MV-4-11 (cell line): ENCODE data around the gene FECH.

ENCODE experiments used
- DNase-seq: peaks from one replicate; lab custom pipeline; 2025; lab: John Stamatoyannopoulos, UW

FECH gene, protein sequence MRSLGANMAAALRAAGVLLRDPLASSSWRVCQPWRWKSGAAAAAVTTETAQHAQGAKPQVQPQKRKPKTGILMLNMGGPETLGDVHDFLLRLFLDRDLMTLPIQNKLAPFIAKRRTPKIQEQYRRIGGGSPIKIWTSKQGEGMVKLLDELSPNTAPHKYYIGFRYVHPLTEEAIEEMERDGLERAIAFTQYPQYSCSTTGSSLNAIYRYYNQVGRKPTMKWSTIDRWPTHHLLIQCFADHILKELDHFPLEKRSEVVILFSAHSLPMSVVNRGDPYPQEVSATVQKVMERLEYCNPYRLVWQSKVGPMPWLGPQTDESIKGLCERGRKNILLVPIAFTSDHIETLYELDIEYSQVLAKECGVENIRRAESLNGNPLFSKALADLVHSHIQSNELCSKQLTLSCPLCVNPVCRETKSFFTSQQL

DNA sequence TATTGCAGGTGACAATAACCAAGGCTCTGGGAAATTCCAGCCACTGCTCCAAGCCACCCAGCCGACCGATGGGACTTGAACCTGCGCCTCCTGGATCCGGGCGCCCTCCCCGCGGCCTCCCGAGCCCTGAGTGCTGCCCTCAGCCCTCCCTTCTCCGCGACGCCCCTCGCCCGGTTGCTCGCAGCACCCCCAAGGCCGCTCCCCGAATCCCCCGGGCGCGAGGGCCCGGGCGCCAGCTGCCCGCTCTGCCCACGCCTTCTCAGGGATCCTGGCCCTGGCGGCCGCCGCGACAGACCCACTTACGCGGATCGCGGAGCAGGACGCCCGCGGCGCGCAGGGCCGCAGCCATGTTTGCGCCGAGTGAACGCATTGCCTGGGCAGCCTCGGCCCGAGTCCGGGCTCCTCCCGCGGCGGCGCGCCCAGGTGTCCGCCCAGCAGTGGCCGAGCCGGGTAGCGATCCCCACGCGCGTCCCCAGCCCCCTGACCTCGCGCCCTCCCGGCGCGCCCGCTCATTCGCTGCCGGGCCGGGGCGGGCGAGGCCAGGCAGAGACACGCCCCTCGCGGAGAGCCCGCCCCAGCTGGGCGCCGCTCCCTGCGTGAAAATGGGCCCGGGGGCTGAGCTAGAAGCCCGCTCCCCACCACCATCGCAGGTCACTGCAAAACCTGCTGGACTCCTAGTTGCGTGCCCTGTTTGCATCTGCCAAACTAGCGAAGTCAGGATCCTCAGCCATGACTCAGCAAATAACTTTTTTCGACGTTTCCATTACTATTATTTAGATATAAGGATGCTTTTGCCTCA, at the start of gene FECH:
Gene FECH, minus strand, starts transcription at position 452 of the 799 bp plus-strand sequence. Its CDS starts 82 bp downstream, at position 370.
- peak; percentile 52 for DNase-seq

DNA sequence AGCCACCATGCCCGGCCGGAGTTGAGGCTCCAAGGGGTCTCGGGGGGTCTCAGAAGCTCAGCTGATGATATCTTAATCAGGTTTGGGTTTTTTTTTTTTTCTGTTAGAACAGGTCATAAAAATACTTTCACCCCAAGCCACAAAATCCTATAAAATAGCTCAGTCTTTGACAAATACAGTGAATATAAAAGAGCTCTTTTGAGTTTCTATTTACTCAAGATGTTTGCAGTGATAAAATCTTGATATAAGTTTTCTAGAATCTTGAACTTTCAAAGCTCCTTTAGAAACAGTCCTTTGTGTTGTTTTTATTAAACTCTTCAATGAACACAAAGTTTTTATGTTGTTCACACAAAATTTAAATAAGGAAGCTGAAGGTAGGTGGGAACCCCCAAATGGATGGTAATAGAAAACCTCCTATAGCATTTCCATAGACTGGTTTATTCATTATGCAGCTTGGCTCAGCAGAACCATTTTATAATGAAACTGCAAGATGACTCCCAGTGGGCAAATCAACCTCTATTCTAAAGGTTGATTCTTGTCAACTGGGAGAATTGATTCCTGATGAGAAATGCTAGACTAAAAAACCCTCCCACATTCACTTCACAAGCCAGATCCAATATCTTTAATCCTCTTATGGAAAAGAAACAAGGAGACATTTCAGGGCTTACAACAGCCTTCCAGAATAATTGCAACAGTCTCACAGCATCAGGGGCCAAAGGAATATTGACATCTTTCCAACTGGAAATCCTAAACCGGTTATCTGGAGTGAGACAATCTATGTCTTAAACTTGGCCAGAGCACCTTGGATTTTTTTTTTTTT, 48.7 kb upstream of the FECH start:
- no peak for DNase-seq

DNA sequence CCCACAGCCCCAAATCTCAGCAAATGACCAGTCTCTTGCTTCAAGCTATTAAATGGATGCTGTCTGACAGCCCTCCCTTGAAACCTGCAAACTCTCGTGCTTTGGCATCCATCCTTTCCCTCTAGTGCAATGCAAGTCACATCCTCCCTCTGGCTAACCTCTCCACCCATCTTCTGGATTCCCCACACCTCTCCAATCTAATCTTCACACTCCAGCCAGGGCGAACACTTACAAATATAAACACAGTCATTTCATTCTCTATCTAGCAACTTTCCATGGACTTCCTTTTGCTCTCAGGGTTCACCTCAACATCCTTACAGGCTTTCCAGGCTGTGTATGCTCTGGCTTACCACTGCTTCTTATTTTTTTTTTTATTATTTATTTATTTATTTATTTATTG, 45.2 kb upstream of the FECH start:
- no peak for DNase-seq

DNA sequence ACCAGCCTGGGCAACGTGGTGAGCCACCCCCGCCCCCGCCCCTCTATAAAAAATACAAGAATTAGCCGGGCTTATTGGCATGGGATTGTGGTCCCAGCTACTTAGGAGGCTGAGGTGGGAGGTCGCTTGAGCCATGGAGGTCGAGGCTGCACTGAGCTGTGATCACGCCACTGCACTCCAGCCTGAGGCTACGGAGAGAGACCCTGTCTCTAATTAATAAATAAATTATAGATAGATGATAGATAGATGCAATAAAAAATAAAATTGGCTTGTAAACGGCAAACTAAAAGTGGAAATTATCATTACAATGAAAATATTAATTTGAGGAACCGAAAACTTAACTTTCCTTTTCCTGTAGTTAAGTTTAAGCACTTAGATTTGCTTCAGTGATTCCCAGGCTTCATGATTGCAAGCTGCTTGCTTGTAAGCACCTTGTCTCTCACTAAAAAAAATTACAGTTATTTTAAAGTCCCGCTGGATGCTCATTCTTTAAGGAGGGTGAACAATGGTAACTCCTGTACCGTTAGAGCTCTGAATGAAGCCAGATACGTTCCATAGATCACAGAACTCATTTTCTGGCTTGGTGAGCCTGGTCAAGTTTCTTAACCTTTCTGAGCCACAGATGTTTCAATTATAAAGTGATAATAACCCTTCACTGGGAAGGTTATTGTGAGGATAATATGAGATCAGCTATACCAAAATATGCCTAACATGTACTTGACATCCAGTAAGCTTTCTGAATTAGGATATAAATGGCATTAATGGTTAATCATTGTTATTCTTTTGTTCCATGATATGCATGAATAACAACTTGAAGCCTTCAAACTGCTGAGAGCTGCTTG, 44.5 kb upstream of the FECH start:
- DNase-seq, result peak; percentile 9

DNA sequence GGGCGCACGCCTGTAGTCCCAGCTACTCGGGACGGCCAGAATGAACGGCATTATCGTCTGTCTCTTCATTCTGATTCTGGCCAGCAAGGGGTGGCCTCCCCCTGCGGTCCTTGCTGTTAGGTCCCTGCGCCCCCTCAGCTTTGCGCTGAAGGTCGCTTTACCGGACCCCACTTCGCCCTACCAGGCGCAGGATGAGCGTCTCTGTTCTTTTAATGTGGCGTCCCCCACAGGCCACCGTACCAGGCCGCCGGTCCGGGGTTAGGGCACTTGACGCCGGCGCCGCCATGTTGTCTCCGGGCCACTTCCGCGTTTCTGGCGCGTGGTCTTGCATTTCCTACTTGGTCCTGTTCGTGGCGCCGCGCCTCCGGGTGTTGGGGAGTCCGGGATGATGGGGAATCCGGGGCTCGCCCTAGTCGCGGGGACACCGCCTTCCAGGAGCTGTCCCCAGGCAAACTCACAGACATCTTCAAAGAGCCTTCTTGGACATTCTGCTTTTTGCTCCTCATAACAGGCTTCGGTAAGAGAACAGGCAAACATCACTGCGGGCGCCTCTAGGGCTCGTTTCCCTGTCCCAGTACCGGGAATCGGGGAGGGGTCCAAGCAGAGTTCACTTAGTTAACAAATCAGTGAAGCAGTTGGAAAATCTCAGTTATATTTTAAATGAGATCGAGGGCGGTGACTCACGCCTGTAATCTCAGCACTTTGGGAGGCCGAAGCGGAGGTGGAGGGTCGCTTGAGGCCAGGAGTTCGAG, 43.7 kb upstream of the FECH start:
- peak; percentile 91 for DNase-seq

DNA sequence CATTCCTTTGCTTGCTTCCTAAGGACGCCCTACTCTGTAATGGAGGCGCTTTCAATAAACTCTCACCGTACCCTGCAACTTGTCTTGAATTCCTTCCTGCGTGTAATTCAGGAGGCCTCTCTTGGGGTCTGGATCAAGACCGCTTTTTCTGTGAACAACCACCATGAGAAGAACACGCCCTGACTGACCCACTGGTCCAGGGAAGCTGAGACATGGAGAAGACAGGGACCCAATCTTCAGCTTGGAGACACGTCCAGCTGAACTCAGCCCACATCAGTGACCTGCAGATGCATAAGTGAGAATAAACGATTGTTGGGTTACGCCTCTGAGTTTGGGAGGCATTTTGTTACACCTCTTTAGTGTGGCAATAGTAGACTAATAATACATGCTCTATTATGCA, 42.9 kb upstream of the FECH start:
- no peak for DNase-seq

DNA sequence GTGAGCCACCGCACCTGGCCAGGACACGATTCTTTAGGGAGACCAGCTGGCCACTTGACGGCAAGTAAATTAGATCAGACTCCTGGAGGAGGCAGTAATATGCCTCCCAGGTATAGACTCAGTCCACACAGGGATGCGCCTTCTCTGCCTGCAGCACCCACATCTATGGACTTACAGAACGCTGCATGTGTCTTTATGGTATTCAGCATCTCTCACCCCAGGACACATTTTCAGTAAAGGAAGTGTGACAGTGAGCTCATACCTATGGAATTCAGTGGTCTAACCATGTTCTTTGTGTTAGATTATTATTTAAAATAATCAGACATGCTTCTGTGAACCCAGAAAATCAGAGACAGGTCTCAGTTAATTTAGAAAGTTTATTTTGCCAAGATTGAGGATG, 41.0 kb upstream of the FECH start:
- no peak for DNase-seq

DNA sequence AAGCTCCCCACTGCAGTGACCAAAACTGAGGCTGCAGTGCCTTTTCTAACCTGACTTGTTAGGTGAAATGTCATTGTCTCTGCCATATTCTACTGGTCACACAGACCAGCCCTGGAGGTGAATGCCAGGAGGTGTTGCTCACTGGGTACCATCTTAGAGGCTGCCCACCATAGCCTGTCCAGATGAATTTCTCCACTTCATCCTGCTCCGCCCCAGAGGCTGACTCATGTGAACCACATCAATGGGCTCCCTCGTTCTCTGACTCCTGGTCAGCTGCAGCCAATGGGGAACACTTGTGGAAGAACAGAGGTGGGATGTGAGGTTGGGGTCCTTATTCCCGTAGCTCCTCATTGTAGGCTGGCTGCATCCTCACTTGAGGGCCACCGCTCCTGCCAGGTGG, 38.5 kb upstream of the FECH start:
- DNase-seq, result no peak

DNA sequence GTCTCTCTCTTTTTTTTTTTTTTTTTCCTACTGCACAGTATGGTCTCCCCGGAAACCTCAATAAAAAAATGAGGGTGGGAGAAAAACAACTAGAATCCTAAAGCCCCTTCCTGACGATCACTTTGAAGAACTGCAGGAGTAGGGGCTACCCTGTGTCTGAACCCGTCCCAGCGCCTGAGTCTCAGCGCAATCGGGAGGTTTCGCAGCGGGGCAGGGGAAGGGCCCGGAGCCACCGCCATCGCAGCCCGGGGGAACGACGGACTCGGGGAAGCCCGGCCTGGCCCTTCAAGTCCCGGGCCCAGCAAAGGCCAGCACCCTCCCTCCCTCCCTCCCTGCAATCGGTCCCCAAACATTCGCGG, 34.7 kb upstream of the FECH start:
- no peak for DNase-seq

DNA sequence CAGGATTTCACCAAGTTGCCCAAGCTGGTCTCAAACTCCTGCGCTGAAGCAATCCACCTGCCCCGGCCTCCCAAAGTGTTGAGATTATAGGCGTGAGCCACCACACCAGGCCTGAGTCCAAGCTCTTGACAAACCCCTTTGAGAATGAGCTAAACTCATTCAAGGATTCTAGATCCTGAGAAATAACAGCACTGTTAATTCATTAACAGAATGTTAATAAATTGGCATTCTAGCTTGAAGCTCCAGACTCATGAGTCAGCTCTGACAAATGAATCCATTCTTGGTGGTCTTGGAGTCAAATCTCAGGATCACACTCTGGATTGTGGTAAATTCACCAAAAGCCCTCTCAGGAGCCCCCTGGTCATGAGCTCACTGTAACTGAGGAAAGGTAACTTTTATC, 33.4 kb upstream of the FECH start:
- DNase-seq, result no peak

DNA sequence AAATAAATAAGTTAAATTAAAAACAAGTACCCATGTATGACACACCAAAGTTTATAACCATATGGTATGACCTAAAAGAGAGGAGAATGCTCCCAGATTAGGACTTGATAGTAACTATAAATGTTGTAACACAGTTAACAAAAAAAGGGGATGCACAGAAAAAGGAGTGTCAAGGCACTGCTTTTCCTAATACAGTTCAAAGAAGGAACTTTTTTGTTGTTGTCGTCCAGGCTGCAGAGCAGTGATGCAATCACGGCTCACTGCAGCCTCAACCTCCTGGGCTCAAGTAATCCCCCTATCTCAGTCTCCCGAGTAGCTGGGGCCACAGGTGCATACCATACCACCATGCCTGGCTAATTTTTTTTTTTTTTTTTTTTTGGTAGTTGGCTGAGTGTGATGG, 32.4 kb upstream of the FECH start:
- DNase-seq, result peak; percentile 41

DNA sequence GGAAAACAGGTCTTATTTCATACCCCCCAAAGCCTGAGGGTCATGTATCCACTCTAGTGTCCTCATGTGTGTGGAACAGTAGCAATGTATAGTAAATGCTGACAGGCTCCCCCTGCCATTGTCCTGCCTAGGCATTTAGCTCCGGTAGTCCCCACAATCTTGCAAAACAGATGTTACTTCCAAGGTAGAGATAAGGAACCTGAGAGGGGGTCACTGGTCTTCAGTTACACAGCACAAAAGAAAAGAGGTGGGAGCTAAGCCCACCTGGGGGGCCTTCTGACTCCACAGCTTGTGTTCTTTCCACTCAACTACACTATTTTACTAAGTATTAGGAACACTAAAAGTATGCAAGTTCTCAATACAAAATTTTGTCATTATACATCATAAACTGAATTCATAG, 17.4 kb upstream of the FECH start:
- DNase-seq, result no peak

DNA sequence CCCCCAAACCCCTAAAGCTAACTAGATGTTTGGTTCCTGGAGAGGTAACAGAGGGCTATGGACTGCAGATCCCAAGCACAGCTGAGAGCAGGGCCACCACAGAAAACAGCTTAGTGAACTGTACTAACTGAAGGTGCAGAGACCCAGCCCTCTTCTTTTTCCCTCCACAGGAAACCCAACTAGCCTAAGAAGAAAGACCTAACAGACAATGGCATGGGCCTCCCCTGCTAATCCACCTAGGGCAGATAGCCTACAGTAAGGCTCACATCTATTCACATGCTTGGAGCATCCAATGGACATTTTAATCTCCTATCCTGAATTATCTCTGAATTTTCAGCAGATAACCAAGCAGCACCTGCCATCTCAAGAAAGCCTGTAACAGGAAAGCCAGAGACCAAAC, 8.8 kb upstream of the FECH start:
- no peak for DNase-seq

DNA sequence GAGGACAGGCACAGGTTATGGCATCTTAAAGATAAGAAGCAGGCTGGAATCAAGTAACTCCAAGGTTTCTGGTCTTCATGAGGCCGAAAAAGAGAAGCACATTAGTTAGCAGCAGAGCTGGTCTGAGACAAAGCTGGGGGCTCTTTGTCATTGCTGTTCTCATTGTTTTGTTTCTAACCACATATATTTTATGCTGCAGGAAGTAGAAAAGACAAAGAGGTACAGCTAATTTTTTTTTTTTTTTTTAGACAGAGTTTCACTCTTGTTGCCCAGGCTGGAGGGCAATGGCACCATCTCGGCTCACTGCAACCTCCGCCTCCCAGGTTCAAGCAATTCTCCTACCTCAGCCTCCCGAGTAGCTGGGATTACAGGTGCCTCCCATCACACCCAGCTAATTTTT, 6.2 kb upstream of the FECH start:
- peak; percentile 28 for DNase-seq

DNA sequence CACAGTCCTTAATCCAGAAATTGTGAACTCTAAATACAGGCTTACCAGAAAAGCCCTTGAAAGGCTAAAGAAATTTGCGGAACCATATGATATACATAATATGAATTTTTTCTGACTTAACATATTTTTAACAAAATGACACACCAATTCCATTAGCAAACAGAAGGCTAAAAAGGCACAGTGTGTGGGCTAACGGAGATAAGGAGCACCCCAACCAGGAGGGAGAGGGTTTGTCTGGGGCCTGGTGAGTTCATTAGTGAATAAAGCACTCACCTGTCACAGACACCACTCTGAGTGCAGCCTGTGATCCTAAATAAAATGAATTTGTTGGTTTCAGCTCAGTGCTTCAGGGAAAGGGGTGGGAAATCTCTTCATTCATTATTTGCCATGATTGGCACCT, 2.7 kb upstream of the FECH start:
- DNase-seq, result no peak

DNA sequence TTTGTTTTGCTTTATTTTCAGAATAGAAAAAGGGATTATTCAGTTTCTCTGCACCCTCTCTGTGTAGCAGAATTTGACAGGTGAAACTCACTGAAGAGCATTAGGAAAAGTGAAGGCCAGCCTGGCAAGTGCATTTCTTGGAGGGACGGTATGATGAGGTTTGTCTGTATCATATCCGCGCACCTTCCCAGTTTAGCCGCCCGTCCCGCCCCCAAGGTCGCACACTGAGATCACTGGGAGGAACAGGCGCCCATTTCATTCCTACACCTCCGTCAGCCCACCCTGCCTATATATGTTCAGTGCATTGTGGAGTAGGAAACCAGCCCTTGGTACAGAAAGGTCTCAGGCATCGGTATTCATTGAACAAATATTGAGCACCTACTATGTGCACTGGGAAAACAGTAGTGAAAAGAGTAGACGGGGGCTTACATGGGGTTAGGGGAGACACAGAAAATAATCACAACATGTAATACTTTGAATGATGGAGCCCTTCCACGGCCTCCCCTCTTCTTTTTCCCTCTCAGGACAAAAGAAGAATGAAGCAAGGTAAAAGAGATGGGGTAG, 678 bp upstream of the FECH start:
- no peak for DNase-seq

DNA sequence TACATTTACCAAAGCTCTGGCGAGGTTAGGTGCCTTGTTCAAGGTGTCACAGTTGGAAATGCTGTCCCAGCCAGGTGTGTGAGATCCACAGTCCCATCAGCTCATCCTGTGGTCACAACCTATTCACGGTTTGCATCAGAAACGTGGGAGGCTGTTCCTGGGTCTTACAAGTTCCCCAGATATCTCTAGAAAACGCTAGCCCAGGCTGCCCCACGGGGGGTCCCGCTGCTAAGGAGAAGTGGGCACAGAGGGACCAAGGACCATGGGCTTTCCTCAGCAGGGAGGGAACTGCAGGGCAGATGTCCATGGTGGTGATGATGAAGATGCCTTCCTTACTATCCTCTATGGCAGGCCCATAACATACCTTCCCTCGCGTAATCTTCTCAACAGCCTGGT, 649 bp downstream of the FECH start:
- DNase-seq, result no peak

DNA sequence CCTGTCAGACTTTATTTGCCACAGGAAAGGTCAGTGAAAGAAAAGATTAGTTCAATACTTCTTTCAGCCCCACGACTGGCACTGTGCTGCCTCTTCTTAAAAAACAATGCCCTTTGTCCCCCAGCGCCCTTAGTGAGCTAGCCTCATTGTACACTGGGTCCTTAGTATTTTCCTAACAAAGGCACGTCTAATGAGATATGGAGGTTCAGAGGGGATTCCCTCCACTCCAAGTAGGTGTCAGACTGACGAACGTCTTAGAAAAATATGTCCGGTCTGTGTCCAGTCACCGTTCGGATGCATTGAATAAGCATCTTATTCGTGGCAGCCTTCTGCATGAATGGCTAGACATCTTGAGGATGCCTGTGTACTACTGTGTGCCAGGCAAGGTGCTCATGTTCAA, 1.1 kb downstream of the FECH start:
- no peak for DNase-seq

DNA sequence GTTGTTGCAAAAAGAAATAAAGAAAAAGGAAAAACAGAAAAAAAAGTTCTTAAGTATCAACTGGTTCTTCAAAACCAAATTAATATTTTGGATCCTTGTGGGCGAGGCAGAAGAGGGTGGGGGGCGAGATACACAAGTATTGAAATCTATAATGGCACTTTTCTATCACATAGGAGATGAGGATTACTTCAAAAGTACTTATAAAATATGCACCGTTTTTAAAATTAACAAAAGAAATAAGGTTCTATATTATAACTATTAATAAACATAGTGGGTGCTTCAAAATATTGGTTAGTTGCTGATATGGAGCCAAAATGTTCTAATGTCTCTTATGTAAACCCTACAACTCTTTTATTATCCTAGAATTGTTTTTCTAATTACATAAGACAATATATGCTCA, 2.1 kb downstream of the FECH start:
- DNase-seq, result no peak

DNA sequence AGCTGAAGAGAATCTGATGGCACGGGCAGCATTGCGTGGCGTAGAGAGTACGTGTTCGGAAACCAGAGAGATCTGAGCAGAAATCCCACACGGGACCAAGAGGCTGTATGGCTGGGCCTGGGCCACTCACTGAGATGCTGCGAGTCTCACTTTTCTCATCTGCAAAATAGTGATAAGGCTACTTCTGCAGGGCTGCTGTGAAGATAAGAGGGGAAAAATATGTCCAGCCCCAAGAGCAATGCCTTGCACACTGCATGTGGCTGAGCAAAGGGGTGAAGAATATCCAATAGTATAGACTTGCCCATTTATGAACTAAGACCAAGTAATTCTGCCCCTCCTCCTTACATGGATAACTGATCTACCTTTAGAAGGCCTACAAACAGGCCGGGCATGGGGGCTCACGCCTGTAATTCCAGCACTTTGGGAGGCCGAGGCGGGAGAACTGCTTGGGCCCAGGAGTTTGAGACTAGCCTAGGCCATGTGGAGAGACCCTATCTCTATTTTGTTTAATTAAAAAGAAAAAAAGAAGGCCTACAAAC, 3.1 kb downstream of the FECH start:
- no peak for DNase-seq
